Tongue (tissue), 2 donors: Measurements from ENCODE around the gene FAM161A. TPM values are rescaled to one million over a fixed set of nuclear protein-coding genes. Genes with fewer than 3 reads are reported as not detected.
"Not testable (repeated sequence)": the region's sequence is repeated elsewhere in the genome, so short reads cannot be mapped to it uniquely, and the experiment has no call there.

Experiments used
- DNase-seq: peaks from one replicate; pipeline ENCODE4 v3.0.0-alpha.2; 2015
- total RNA-seq: library from RNA; depleted of rRNA; stranded (reverse); fragments of >200 nt; gene quantifications from one replicate; pipeline ENCODE4 v1.2.3, GENCODE V29; 2014

FAM161A gene, protein sequence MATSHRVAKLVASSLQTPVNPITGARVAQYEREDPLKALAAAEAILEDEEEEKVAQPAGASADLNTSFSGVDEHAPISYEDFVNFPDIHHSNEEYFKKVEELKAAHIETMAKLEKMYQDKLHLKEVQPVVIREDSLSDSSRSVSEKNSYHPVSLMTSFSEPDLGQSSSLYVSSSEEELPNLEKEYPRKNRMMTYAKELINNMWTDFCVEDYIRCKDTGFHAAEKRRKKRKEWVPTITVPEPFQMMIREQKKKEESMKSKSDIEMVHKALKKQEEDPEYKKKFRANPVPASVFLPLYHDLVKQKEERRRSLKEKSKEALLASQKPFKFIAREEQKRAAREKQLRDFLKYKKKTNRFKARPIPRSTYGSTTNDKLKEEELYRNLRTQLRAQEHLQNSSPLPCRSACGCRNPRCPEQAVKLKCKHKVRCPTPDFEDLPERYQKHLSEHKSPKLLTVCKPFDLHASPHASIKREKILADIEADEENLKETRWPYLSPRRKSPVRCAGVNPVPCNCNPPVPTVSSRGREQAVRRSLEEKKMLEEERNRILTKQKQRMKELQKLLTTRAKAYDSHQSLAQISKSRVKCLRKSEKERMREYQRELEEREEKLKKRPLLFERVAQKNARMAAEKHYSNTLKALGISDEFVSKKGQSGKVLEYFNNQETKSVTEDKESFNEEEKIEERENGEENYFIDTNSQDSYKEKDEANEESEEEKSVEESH
- total RNA-seq, result 7.5 TPM

DNA sequence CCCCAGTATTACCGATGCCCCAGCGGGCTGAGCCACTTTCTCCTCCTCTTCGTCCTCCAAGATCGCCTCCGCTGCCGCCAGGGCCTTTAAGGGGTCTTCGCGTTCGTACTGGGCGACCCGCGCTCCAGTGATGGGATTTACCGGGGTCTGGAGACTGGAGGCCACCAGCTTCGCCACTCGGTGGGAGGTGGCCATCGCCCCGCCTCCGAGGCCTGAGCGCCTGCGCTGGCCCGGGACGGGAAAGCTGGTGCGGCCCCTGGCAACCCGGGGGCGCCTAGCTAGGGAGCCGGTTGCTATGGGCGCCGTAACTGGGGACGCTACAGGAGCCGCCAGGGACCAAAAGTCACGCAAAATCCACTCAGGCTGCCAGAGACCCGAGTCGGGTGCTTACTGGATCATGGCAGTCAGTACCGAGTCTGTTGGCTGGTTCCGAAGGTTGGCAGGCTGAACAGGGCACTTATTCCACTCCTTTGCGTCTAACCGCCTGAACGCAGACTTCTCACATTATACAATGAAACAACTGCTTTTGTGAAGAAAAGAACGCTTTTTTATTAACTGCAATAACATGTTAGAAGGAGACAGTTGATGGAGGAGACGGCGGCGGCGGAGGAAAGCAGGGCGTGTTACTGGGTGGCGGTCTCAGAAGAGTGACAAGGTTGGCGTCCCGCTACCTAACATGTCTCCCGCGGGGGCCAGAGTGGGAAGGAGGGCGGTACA is at the start of gene FAM161A:
TSS of gene FAM161A (minus strand) at position 214 of the 717 bp plus-strand sequence. CDS start at position 195, 19 bp downstream.
- peak; percentile 96 for DNase-seq

DNA sequence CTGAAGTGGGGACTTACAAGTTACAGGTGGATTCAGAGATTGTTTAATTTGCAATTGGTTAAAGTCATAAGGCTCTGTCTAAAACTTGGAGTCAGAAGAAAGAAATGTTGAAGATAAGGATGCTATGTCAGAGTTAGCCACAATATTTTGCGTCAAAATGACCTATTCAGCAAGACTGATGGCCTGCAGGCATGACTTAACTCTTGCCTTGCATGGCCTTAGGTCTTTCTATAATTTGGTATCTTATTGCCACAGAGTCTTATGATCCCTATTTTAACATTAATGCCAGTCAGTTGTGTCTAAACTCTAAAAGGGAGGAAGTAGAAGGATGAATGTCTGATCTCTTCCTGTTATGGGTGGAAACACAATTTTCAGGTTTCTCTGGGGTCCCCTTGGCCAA is 46.4 kb upstream of the FAM161A start:
- DNase-seq, result no peak

DNA sequence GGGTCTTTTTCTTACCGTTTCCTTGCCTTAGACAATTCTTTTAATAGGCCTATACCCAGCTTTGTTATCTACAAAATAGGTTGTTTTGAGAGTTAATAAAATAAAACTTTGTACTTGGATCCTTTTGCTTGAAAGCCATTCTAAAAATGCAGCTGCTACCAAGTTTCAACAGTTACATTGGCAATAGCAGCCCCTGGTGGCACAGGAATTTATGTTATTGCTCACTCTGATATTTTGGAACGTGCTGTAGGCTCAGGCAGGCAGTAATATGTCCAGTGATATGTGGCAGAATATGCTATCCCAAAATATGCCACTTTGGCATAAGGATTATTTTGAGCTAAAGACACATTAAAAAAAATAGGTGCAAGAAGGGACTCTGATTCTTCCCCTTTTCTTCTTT is 45.0 kb upstream of the FAM161A start:
- DNase-seq, result peak; percentile 48

DNA sequence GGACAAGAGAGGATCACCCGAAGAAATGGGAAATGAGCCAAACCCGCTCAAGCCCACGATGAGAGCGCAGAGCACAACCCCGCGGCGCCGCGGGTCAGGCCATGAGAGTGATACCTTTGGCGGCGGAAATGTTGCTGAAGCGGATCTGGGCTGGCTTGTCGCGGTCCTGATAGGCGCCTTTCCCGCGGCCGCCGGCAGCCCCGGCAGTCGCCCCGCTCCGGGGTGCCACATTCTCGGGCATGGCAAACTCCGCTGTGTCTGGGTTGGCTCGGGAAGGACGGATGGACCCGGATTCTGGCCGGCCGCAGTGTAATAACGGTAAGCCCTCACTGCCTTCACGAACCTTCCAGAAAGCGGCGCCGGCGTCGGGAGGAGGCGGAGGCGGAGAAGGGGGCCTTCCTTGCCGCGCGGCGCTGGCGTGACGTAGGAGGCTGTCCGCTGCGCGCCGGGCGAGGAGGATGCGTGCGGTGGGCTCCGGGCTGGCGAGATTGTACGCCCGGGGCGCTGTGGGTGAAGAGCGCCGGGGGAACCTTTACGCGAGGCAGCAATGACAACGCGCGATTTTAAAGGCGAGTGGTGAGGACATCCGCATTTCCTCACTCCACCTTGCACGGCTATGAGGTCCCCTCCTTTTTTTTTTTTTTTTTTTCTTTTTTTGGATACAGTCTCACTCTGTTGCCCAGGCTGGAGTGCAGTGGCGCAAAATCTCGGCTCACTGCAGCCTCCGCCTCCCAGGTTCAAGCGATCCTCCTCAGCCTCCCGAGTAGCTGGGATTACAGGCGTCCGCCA is 34.6 kb upstream of the FAM161A start, which contains the start of gene CCT4:
TSS of gene CCT4 (minus strand) at position 390 of the 789 bp plus-strand sequence. CDS start at position 241, 149 bp downstream.
- peak; percentile 94 for DNase-seq

DNA sequence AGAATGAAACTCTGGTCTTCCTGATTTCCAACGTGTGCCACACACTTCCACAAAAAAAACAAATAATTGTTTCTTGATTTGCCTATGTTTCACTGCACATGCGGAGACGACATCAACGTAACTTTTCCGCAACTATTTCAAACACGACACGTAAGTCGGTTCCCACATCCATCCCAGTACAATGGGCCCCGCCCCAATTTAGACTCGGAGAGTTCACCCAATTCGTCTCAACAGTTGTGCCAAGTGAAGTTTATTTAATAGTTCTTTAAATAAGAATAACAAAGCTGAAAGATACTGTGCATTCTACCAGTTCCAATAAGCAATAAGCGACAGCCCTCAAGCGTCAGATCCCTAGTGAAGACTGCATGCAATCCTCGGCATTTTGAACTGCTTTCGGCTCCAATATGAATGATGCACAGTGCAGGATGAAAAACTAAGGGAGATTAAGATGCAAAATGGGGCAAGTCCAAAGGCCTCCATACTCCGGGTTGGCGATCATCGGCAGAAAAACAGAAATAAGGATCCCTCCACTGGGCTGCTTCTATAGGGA is 33.9 kb upstream of the FAM161A start:
- DNase-seq, result peak; percentile 50

DNA sequence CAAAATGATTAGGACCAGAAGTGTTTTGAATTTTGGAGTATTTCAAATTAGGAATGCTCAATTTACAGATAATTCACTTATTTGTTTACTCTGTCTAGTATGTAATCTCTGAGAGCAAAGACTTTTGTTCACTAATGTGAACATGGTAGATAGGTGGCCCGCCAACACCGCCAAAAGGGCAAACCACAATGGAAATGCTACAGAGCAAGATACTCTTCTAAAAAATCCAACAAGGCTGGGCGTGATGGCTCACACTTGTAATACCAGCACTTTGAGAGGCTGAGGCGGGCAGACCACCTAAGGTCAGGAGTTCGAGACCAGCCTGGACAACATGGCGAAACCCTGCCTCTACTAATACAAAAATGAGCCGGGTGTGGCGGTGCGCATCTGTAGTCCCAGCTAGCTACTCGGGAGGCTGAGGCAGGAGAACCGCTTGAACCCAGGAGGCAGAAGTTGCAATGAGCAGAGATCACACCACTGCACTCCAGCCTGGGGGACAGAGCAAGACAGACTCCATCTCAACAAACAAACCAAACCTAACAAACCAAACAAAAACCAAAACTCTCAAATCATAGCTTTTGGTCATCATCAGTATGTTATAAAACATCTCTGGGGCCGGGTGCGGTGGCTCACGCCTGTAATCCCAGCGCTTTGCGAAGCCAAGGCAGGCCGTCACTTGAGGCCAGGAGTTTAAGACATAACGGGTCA is 32.2 kb upstream of the FAM161A start:
- DNase-seq, result no peak

DNA sequence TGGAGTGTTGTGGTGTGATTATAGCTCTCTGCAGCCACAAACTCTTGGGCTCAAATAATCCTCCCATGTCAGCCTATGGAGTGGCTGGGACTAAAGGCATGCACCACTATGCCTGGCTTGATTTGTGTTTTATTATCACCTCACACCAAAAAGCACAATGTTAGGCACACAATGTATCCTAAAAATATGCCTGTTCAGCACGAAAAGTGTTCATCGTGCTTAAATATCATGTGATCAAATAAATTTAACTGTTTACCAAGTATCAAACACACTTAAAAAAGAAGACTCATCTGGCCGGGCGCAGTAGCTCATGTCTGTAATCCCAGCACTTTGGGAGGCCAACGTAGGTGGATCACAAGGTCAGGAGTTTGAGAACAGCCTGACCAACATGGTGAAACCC is 29.0 kb upstream of the FAM161A start:
- no peak for DNase-seq

DNA sequence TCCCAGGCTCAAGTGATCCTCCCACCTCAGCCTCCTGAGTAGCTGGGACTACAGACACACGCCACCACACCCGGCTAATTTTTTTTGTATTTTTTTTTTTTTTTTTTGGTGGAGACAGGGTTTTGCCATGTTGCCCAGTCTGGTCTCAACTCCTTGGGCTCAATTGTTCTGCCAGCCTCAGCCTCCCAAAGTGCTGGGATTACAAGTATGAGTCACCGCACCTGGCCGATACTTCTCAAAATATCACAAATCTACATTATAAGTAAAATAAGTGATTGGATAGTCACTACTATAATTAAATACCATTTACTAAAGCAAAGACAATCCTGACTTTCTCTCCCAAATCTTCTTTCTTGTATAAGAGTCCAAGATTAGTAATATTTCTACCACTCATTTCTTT is 25.5 kb upstream of the FAM161A start:
- DNase-seq, result not testable (repeated sequence)

DNA sequence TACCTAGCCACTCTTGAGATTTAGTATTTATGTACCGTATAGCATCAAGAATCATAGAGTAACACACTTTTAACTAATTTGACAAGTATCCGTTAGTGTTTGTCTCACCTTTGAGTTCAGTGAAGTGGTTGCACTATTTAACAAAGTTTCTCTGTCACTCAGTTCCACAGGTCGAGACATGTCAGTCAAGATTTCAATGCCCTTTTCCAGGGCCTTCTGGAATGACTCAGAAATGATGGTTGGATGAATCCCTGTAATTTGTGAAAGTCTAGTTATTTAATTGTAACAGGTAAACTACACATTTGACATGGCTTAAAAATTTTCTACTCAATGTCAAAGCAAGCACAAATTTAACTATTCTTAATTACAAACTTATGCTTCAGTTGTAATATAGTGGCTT is 24.9 kb upstream of the FAM161A start:
- DNase-seq, result no peak

DNA sequence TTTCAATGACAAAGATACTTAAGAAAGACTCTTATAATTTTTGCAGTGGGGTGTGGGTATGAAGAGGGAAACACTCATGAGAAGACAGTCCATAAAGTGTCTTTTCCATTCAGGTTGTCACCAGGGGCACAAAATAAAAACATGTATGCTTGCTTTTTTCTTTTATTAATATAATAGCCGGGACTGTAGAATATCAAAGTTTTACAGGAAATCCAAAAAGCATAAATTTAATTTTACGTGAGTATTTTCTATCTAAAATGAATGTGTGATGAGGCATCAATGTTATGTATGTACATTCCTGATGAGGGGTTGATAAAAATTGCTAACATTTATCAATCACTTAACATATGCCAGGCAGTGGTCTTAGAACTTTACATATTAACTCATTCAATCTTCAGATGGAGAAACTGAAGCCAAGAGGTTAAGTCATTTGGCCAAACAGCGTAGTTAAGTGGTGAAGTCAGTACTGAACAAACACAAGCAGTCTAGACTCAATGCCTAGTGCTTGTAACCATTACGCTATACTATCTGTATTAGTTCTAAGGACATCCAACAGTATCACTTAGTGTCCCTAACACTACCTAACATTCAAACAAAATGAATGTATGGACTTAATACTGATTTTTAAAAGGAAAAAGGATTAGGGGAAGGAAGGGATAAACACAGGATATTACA is 23.8 kb upstream of the FAM161A start:
- no peak for DNase-seq

DNA sequence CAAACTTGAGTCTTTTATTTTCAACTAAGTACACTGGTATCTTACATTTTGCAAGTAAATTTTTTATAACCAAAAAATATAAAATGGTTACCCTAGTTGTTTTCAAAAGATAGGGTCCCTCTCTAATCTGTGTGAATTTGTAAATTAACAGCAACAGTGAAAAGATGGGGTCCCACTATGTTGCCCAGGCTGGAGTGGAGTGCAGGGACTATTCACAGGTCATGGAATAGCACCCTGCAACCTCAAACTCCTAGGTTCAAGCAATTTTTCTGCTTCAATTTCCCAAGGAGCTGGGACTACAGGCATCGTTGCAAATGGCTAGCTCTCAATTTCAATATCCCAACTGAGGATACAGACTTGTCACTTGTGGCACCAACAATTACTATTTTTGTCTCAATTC is 22.5 kb upstream of the FAM161A start:
- no peak for DNase-seq

DNA sequence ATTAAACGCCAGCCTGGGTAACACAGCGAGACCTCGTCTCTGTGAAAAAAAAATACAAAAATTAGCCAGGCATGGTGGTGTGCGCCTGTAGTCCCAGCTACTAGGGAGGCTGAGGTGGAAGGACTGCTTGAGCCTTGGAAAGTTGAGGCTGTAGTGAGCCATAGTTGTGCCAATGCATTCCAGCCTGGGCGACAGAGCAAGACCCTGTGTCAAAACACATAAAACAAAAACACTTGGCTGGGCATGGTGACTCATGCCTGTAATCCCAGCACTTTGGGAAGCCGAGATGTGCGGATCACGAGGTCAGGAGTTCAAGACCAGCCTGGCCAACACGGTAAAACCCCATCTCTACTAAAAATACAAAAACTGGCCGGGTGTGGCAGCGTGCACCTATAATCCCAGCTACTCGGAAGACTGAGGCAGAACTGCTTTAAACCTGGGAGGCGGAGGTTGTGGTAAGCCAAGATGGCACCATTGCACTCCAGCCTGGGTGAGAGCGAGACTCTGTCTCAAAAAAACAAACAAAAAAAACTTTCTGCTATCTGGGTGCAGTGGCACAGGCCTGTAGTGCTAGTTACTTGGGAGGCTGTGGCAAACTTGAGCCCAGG is 12.7 kb upstream of the FAM161A start:
- not testable (repeated sequence) for DNase-seq

DNA sequence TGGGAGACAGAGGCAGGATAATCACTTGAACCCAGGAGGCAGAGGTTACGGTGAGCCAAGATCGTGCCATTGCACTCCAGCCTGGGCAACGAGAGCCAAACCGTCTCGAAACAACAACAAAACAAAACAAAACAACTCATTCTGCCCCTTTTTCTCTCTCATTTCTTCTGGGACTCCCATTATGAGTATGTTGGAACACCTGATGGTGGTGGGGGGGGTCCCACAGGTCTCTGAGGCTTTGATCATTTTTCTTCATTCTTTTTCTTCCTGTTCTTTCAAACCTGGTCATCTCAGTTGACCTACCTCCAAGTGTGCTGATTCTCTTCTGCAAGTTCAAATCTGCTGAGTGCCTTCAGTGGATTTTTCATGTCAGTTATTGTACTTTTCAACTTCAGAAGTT is 8.2 kb upstream of the FAM161A start:
- DNase-seq, result no peak

DNA sequence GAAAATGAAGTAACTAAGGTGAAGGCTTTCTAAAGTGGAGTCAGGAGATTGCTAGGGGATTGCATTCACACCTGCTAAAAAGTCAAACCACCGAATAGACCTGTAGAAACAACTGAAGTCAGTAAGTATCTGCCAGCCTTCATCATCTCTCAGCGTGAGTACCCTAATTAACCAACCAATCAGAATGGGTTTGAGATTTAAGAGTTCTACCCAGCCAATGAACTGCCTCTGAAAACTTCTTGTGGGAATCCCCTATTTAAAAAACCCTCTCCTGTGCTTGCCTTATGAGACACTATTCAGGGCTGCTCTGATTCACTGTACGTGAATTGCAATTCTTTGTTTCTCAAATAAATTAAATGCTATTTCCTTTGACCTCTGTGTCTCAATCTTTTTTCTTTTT is 3.4 kb upstream of the FAM161A start:
- no peak for DNase-seq

DNA sequence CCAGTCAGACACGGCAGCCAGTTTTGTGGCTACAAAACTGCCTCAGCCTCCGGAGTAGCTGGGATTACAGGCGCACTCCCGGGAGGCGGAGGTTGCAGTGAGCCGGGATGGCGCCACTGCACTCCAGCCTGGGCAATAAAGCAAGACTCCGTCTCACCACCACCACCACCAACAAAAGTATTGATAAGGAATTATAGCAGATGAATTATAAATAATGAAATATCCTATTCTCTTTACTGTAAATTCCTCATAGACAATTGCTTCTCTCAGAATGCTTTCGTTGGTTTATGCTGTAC is 1.4 kb upstream of the FAM161A start:
- no peak for DNase-seq

DNA sequence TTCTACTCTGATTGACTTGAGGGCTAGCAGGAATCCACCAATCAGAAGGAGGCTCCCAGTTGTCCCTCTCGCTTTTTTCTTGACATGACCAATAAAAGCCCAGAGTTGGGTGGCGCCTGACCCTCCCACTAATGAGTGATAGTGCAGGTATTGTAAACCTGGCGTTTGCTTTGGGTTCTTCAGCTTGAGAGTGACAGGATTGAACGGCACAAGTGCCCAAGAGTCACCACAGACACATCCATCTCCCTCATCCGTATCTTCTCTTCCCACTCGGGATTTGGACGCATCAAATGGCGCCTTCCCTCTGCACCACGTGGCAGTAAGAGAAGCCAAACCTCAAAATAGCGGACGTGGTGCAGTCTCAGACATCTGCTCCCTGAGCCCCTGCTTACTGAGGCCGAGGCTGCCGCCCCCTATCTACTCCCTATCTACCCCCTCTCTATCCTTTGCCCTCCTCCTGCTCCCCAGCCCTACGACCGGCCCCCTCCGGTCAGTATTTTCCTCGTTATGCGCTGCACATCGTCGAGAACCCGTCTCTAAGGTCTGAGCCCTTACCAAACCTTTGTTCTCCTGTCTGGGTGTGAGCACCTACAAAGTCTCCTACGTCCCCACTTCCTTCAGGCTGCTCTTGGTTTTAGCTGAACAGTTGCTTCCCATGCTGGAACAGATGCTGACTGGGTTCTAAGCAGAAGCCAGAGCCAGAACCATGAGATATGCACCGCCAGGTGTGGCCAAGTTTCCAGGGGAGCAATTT is 881 bp upstream of the FAM161A start:
- peak; percentile 98 for DNase-seq

DNA sequence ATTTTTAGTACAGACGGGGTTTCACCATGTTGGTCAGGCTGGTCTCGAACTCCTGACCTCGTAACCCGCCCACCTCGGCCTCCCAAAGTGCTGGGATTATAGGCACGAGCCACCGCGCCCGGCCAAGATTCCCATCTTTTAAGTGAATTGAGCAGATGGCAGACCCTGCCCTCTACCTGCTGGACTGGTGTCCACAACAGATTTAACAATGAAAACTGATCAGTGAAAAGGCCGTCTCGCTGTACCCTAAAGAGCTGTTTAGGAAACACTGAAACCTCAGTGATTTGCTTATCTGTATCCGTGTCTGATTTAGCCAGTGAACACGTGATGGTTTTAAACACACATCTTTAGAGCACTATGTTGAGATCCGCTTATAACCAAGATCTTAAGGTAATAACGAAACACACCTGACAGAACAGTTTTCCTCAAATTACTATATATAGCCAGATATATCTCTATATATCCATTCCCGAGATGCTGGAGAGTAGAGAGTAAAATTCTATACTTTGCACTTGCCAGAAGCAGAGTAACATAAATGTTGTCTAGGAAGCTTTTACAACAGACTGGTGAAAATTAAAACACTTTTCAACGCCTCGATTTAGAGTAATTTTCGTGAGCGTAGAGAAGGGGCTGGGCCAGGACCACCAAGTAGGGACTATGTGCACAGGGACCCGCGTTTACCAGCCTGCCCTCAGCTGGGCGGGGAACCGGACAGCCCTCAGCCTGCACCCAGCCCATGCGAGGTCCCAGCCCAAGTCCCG is 594 bp downstream of the FAM161A start:
- DNase-seq, result peak; percentile 15

DNA sequence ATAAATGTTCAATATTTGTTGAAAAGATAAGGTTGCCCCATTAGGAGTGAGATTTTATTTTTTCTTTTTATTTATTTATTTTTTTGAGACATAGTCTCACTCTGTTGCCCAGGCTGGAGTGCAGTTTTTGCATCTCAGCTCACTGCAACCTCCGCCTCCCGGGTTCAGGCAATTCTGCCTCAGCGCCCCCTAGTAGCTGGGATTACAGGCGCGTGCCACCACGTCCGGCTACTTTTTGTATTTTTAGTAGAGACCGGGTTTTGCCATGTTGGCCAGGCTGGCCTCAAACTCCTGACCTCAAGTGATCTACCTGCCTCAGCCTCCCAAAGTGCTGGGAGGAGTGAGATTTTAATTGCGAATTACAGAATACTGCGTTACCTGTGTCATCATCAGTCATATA is 2.6 kb downstream of the FAM161A start:
- not testable (repeated sequence) for DNase-seq

DNA sequence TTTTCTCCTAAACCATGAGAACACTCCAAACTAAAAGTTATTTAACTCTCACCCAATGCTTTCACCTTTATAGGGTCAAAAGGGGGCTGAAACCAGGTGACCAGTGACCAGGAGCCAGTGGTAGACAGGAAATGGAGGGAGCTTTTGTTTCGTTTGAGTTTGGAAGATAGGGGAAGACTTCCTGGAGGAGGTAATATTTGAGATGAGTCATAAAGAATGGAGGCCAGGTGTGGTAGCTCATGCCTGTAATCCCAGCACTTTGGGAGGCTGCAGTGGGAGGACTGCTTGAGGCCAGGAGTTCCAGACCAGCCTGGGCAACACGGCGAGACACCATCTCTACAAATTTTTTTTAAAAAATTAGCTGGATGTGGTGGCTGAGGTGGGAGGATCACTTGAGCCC is 8.5 kb downstream of the FAM161A start:
- DNase-seq, result no peak
